HepG2 (cell line): ENCODE data around the gene LDLRAD4. TPM values are rescaled to one million over a fixed set of nuclear protein-coding genes. Genes with fewer than 3 reads are reported as not detected.

Experiments used
- ARID4A ChIP-seq: sonication (generic); formaldehyde crosslinking; IDR thresholded peaks from 2 replicates; pipeline ENCODE4 v1.5.0; 2020; ENCODE audit warnings: mild to moderate bottlenecking, missing genetic modification reagents, borderline replicate concordance
- MATR3 ChIP-seq: sonication (generic); formaldehyde crosslinking; IDR thresholded peaks from 2 replicates; pipeline ENCODE4 v1.4.0; 2020; ENCODE audit warnings: missing genetic modification reagents
- MLXIP ChIP-seq: sonication (generic); formaldehyde crosslinking; IDR thresholded peaks from 2 replicates; pipeline ENCODE4 v1.9.0; 2021; ENCODE audit warnings: missing genetic modification reagents, borderline replicate concordance
- ZBTB44 ChIP-seq: sonication (generic); formaldehyde crosslinking; IDR thresholded peaks from 2 replicates; pipeline ENCODE4 v1.4.0; 2020; ENCODE audit warnings: missing genetic modification reagents
- ZNF136 ChIP-seq: sonication (generic); formaldehyde crosslinking; IDR thresholded peaks from 2 replicates; pipeline ENCODE4 v1.8.1; 2022; ENCODE audit warnings: low read depth, mild to moderate bottlenecking, moderate library complexity, missing genetic modification reagents
- ZNF274 ChIP-seq: sonication (generic); formaldehyde crosslinking; IDR thresholded peaks from 2 replicates; pipeline ENCODE4 v1.5.1; 2020; ENCODE audit warnings: mild to moderate bottlenecking, missing genetic modification reagents
- ZNF318 ChIP-seq: sonication (generic); formaldehyde crosslinking; IDR thresholded peaks from 2 replicates; pipeline ENCODE4 v1.4.0; 2020; ENCODE audit warnings: mild to moderate bottlenecking, missing genetic modification reagents
- polyA plus RNA-seq, 8 experiments: library from polyadenylated mRNA; depleted of rRNA in 3 of 8; stranded (reverse) in 7 of 8; unstranded in 1 of 8; fragments of >200 nt; fragmentation: Illumina TruSeq in 4 of 8; extraction: Trizol in 4 of 8; gene quantifications; 2 replicates each; pipeline versions ENCODE4 v1.2.1 to v1.2.3, GENCODE V29; 2011 to 2016; ENCODE audit warnings: low read depth in 4 of 8, missing spikeins in 1 of 8, mixed read lengths in 1 of 8; ENCODE audit not compliant: insufficient read depth in 1 of 8
- total RNA-seq, 5 experiments: library from RNA; depleted of rRNA; stranded (reverse); fragments of >200 nt; fragmentation: Illumina TruSeq; extraction: Trizol; gene quantifications; 2 replicates each; pipeline ENCODE4 v1.2.3, GENCODE V29; 2016; ENCODE audit warnings: low read depth in 1 of 5

Gene LDLRAD4
- total and polyA plus RNA-seq, 2 of the 13 experiments (the other 11 are each of a cell fraction or from before 2014, with no cell fraction given), result 13.6 to 20.9 TPM

- no peak for TF ChIP-seq ZNF318
- no peak for TF ChIP-seq ZNF136 (CRISPR knock-in tag)
- no peak for TF ChIP-seq ZBTB44 (CRISPR knock-in tag)
- no peak for TF ChIP-seq ARID4A (CRISPR knock-in tag)
- no peak for TF ChIP-seq ZNF274 (CRISPR knock-in tag)
- TF ChIP-seq MATR3 (CRISPR knock-in tag), result no peak
- TF ChIP-seq MLXIP (CRISPR knock-in tag), result no peak
Observed at GRCh38 chr18:13471198-13471845, 252.8 kb downstream of the LDLRAD4 start (continued).
